Activated T-helper 9 cell treated with anti-CD3 and anti-CD28 coated beads, Interleukin-2, amount 50 U/mL, for 16 hours (primary cell): Measurements from ENCODE around the gene DDT.
"Not testable (repeated sequence)": the region's sequence is repeated elsewhere in the genome, so short reads cannot be mapped to it uniquely, and the experiment has no call there.

Source experiments
- DNase-seq: peaks from one replicate; pipeline ENCODE4 v3.0.0-alpha.2; 2020; ENCODE audit warnings: low read depth

The DDT gene

DNA sequence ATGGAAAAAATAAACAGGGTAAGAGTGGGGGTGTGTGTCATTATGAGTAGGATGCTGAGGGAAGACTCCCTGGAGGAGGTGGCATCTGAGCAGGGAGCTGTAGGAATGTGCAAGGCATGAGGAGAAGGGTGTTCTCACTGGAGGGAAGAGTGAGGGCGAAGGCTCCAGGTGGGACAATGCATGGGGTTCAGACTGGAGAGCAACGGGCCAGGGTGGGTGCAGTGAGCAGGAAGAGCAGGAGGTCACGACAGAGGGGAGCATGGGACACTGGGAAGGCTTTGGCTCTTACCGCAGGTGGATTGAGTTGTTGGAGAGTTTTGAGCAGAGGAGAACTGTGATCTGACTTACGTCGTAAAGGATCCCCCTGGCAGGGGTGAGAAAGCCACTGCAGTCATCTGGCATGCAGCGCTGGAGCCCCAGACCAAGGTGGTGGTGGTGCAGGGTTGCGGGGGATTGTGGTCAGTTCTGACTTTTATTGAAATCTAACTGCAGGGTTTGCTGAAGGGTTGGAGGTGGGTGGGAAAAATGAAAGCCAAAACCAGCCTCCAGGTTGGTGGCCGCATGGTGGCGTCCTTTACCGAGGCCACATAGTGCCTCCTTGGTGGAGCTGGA lies 21.3 kb downstream of the DDT start:
- not testable (repeated sequence) for DNase-seq

DNA sequence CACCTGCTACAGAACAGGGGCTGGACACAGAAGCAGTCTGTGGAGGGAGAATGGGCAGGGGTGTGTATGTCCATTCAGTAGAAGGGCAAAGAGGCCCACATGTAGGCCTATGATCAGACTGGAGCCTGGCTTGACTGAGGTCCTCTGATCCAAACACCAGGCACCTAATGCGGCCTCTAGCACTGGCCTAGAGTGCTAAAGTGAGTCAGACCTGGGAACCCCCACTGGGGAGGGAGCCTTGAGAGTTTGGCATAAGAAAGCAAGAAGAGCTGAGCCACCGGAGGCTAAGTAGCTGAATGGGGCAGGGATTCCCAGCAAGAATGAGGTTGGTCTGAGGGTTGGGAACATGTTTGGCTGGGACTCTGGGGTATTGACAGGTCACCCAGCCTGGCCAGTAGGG lies 22.9 kb downstream of the DDT start:
- DNase-seq: not testable (repeated sequence)

DNA sequence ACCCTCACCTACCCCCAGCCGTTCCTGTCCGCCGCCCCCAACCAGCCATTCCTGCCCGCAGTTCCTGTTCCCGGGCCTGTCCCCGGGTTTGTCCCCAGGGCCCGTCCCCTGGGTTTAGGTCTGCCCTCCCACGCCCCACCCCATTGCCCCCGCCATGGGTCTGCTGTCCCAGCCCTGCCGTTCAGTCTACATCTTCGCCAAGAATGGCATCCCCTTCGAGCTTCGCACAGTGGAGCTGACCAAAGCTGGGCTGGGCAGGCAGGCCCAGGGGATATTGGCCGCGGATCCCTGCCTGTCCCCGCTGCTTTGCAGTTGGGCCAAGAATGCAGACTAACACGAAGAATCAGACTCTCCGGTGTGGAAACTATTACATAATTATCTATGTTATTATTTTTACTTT lies 24.5 kb downstream of the DDT start:
- not testable (repeated sequence) for DNase-seq

DNA sequence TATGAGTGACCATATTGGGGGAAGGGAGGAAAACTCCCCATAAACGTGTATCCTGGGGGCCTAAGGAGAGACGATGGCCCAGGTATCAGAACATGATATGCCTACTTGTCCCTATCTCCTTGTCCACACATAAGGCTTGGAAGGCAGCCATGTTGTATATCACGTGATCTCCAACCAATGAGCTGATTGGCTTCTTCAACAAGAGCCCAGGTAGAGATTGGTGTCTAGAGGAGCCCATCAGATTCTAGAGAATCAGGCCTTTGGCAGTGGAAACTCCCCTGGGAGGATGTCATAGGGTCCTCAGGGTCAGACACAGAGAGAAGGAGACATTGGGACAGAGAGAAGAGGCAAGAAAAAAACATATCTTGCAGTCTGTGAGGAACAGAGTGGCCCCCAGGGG lies 26.9 kb downstream of the DDT start:
- DNase-seq: not testable (repeated sequence)

DNA sequence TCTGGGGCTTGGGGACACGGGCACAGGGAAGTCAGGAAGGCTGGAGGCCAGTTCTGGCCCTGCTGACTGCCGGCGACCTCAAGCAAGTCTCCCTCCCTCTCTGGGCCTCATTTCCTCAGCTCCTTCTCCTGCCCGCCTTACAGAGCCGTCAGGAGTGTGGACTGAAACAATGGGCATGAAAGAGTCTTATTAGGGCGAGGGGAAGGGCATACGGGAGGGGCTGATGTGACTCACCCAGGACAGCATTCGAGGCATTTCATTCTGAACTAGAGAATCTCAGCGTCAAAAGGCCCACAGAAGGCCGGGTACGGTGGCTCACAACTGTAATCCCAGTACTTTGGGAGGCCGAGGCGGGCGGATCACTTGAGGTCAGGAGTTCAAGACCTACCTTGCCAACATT lies 34.1 kb downstream of the DDT start:
- DNase-seq: not testable (repeated sequence)

DNA sequence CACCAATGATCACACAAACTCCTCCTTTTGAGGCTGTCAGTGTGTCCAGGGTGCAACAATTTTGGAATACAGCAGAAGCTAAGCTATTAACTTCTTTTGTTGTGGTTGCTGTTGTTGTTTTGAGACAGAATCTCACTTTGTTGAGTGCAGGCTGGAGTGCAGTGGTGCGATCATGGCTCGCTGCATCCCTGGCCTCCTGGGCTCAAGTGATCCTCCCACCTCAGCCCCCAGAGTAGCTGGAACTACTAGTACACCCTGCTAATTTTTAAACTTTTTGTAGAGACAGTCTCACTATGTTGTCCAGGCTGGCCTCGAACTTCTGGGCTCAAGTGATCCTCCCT lies 35.3 kb downstream of the DDT start:
- DNase-seq: no peak

DNA sequence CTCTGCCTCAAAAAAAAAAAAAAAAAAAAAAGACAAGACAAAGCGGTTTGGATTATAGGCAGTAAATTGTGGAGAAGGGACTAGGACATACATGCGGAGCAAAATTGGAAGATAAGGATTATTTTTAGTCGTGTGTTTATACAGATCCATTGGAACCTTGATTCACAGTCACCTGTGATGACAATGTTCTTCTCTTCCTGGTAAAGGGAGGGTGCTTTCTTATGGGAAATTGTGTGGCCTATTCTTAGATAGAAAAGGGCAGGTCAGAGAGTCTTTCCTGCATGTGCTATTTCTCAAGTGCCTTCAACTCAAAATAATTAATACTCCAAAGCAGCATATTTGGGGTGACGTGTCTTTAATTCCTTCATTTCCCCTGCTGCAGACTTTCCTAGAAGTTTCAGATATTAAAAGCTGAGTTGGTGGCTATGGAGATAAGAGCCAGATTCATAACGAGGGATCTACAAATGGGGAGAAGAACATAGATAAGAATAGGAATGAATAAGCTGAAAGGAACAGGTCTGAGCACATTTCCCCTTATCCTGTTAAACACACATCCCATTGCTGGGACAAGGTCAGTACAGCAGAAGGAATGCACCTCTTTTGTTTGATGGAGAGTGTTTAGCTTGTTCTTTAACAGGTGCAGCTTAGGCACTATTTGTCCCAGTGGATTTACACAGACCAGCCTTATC lies 35.8 kb downstream of the DDT start:
- DNase-seq: no peak

DNA sequence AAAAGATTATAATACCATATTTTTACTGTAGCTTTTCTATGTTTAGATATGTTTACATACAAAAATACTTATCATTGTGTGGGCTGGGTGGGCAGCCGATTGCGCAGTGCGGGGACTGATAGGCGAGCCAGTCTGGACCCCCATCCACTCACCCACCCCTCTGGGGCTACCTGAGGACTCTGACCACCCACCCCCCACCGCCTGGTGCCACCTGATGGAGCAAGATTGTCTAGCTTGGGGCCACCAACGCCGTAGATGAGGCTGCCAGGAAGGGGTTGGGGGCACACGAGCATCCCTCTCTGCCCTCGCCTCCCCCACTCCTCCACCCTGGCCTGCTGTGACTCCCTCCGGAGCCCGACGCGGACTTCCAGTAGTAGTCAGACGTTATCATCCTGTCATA lies 47.7 kb downstream of the DDT start:
- DNase-seq: no peak

DNA sequence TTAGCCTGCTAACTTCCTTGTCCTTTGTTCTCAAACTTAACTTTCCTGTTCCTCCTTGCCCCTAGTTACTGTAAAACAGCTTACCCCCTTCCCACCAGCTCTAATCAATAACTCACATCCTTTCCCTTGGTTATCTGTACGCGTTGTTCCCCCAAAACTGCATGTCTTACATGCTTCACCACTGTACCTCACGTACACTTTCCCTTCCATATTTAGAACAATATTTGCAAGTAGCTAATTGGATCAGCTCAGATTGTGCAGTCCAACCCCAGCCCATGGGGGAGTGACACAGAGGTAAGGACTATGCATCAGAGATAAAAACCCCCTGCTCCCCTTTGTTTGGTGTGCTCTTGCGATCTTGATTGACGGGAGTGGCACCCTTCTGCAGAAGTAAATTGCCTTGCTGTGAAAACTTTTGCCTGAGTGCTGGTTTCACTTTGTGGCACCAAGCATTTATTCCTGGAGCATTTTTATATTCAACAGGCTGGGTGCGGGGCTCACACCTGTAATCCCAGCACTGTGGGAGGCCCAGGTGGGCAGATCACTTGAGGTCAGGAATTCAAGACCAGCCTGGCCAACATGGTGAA lies 49.1 kb downstream of the DDT start:
- DNase-seq: no peak

DNA sequence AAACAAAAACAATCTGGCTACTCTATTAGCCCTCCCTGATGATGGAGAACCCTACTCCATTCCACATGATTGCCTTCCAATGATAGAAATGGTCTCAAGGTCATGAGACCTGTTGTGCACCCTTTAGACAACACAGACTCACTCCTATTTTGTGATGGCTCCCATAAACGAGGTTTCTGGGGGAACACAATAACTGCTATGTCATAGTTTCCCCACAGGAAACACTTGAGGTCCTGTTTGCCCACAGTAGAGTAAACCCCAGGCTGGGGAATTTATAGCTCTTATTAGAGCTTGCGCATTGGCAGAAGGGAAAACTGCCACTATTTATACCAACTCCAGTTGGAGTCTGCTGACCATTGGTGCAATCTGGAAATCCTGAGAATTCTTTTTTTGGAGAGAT lies 51.3 kb downstream of the DDT start:
- DNase-seq: no peak

DNA sequence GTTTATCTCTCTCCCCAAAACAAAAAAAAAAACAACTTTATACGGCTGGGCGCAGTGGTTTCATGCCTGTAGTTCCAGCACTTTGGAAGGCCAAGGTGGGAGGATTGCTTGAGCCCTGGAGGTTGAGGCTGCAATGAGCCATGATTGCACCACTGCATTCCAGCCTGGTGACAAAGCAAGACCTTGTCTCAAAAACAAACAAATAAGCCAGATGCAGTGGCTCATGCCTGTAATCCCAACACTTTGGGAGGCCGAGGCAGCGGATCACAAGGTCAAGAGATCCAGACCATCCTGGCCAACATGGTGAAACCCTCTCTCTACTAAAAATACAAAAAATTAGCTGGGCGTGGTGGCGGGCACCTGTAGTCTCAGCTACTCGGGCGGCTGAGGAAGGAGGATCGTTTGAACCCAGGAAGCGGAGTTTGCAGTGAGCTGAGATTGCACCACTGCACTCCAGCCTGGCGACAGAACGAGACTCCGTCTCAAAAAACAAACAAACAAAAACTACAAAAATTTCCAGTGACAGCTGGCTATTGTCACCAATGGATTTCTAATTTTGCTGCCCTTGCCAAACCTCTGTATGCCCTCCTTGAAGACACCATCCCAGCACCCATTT lies 52.5 kb downstream of the DDT start:
- DNase-seq: not testable (repeated sequence)
